K562 (cell line): ENCODE results near the gene RELL2. TPM values are rescaled to one million over a fixed set of nuclear protein-coding genes. Genes with fewer than 3 reads are reported as not detected.

Experiments used
- ATAC-seq: fragments of 200-7000 bp; cut with Tn5 transposase; 3 replicates; pipeline ENCODE4 v1.9.1; 2020; ENCODE audit warnings: moderate library complexity
- BruUV-seq: library from RNA; stranded (reverse); fragments of 400-500 nt; replicated peaks from 2 replicates; lab custom pipeline; 2021; lab: Mats Ljungman, UMichigan
- CTCF ChIA-PET: fragments of 300-600 bp; formaldehyde crosslinking; extraction: SDS; loops from one replicate; lab custom pipeline; 2021; ENCODE audit warnings: low intra/inter-chr PET ratio; lab: Yijun Ruan, JAX
- POLR2A ChIA-PET: fragments of 300-600, 350-650 bp; sonication (Branson Sonifier 250); formaldehyde crosslinking; extraction: SDS; loops from one replicate; lab custom pipeline; 2021; ENCODE audit warnings: antibody characterized with exemption, inconsistent platforms; lab: Yijun Ruan, JAX
- DNase-seq, 4 experiments: peaks; one replicate each; pipeline versions ENCODE4 v3.0.0 to v3.0.0-alpha.2; 2011 to 2018; ENCODE audit warnings: low spot score in 3 of 4, mixed read lengths in 3 of 4; ENCODE audit errors: extremely low read depth in 1 of 4
- FAIRE-seq: peaks from 2 replicates; lab custom pipeline; 2011; peaks lifted over from hg19 to GRCh38; lab: Jason Lieb, UNC
- H2AFZ ChIP-seq: 2 replicates; pipeline ENCODE4 v1.6.0; 2011; ENCODE audit warnings: low read depth, low read length, control low read depth, inconsistent platforms
- H3K27ac ChIP-seq: fragments of 200-600 bp; 3 replicates; pipeline ENCODE4 v1.8.0; 2011; ENCODE audit warnings: low read depth, mild to moderate bottlenecking, control low read depth, inconsistent platforms, low read length, moderate library complexity, mixed read lengths; ENCODE audit errors: extremely low read depth
- H3K27me3 ChIP-seq, 2 experiments: fragments of 300-600 bp in 1 of 2; 2 replicates in 1 of 2; 3 replicates in 1 of 2; pipeline versions ENCODE4 v1.6.0 to v1.8.0; 2011; ENCODE audit warnings: inconsistent platforms in 2 of 2, low read length in 2 of 2, mild to moderate bottlenecking in 1 of 2, mixed read lengths in 1 of 2, moderate library complexity in 1 of 2; ENCODE audit not compliant: control insufficient read depth in 2 of 2, insufficient read depth in 2 of 2
- H3K36me3 ChIP-seq: fragments of 300-600 bp; 3 replicates; pipeline ENCODE4 v1.8.0; 2011; ENCODE audit warnings: mild to moderate bottlenecking, low read length, inconsistent platforms; ENCODE audit not compliant: control insufficient read depth, insufficient read depth
- H3K4me1 ChIP-seq, 2 experiments: fragments of 200-600 bp in 1 of 2; replicated peaks in 1 of 2; 2 replicates in 1 of 2; 3 replicates in 1 of 2; pipeline versions ENCODE4 v1.5.1 to v1.8.0; 2011; ENCODE audit warnings: inconsistent platforms in 2 of 2, low read length in 2 of 2, mild to moderate bottlenecking in 1 of 2, mixed read lengths in 1 of 2, moderate library complexity in 1 of 2; ENCODE audit not compliant: control insufficient read depth in 2 of 2, insufficient read depth in 2 of 2
- H3K4me2 ChIP-seq: 2 replicates; pipeline ENCODE4 v1.6.1; 2011; ENCODE audit warnings: low read length, control low read depth, inconsistent platforms, mixed read lengths; ENCODE audit not compliant: insufficient read depth
- H3K4me3 ChIP-seq: fragments of 200-600 bp; sonication (generic), shearing (Covaris generic); 2 replicates; pipeline ENCODE4 v1.5.1; 2016; ENCODE audit warnings: control low read depth, inconsistent platforms
- H3K79me2 ChIP-seq: fragments of 200-600 bp; 3 replicates; pipeline ENCODE4 v1.8.0; 2011; ENCODE audit warnings: low read length, inconsistent platforms; ENCODE audit not compliant: control insufficient read depth, insufficient read depth
- H3K9ac ChIP-seq, 2 experiments: 2 replicates each; pipeline versions ENCODE4 v1.6.0 to v1.6.1; 2011; ENCODE audit warnings: low read depth in 2 of 2, low read length in 2 of 2, control low read depth in 1 of 2, inconsistent platforms in 1 of 2, mild to moderate bottlenecking in 1 of 2, mixed read lengths in 1 of 2; ENCODE audit not compliant: insufficient read depth in 1 of 2
- H3K9me1 ChIP-seq: one replicate; pipeline ENCODE4 v1.6.0; 2011; ENCODE audit warnings: inconsistent platforms, mild to moderate bottlenecking, low read length, moderate library complexity; ENCODE audit not compliant: control insufficient read depth, insufficient read depth
- H3K9me3 ChIP-seq: replicated peaks from 2 replicates; pipeline ENCODE4 v1.5.1; 2011; ENCODE audit warnings: low read depth, low read length, inconsistent platforms; ENCODE audit not compliant: control insufficient read depth, insufficient read depth
- H4K20me1 ChIP-seq: replicated peaks from 2 replicates; pipeline ENCODE4 v1.6.1; 2011; ENCODE audit warnings: low read length, inconsistent platforms, mixed read lengths; ENCODE audit not compliant: control insufficient read depth, insufficient read depth
- BRF1 ChIP-seq: IDR thresholded peaks from 3 replicates; pipeline ENCODE4 v1.6.1; 2011; ENCODE audit warnings: borderline replicate concordance, mild to moderate bottlenecking; ENCODE audit not compliant: insufficient read length; ENCODE audit errors: extremely low read depth
- FUS ChIP-seq: fragments of 200-400 bp; formaldehyde crosslinking; optimal IDR thresholded peaks from 2 replicates; pipeline ENCODE3; 2017; ENCODE audit warnings: low read depth, low read length
- HSF4 ChIP-seq: fragments of 250-450 bp; sonication (Bioruptor Pico); IDR thresholded peaks from 2 replicates; pipeline ENCODE4 v2.1.2; 2022; ENCODE audit warnings: mild to moderate bottlenecking, moderate library complexity, borderline replicate concordance
- MBD2 ChIP-seq: sonication (generic); IDR thresholded peaks from 2 replicates; pipeline ENCODE4 v1.6.1; 2016; ENCODE audit warnings: low read depth, borderline replicate concordance
- POLR2G ChIP-seq: fragments of 200-400 bp; formaldehyde crosslinking; IDR thresholded peaks from 2 replicates; pipeline ENCODE4 v1.6.1; 2017; ENCODE audit warnings: low read depth, mild to moderate bottlenecking, antibody characterized with exemption, low read length, moderate library complexity
- REST ChIP-seq, 2 experiments: fragments of 450-650 bp; formaldehyde crosslinking in 1 of 2; IDR thresholded peaks; 2 replicates each; pipeline versions ENCODE4 v1.4.0 to v1.6.1; 2014 to 2020; ENCODE audit warnings: mild to moderate bottlenecking in 2 of 2, borderline replicate concordance in 1 of 2, low read depth in 1 of 2
- USF2 ChIP-seq: sonication (generic); formaldehyde crosslinking; IDR thresholded peaks from 2 replicates; pipeline ENCODE4 v1.5.0; 2020; ENCODE audit warnings: missing genetic modification reagents
- YBX1 ChIP-seq: fragments of 450-650 bp; IDR thresholded peaks from 2 replicates; pipeline ENCODE4 v1.7.1; 2016; ENCODE audit warnings: mild to moderate bottlenecking
- ZHX1 ChIP-seq: fragments of 150-350 bp; conservative IDR thresholded peaks from 2 replicates; pipeline ENCODE4 v1.6.1; 2014; ENCODE audit warnings: low read length
- ZNF274 ChIP-seq: IDR thresholded peaks from 2 replicates; pipeline ENCODE4 v1.6.1; 2011; ENCODE audit warnings: low read depth, mild to moderate bottlenecking, low read length, moderate library complexity, borderline replicate concordance
- WGBS: fragments of 100-300 bp; shearing (Covaris generic); methylation state at CpG from one replicate; pipeline ENCODE4 v1.1.6; 2016; ENCODE audit warnings: low coverage, mixed read lengths; ENCODE audit not compliant: insufficient coverage; ENCODE audit errors: missing lambda C conversion rate; 5-methylcytosine and 5-hydroxymethylcytosine counted together
- in situ Hi-C: fragments of 300-500 bp; cut with MboI; formaldehyde crosslinking; loops from 4 replicates; pipeline ENCODE4 v1.15.0; 2018; ENCODE audit warnings: inconsistent platforms, mixed read lengths
- intact Hi-C: fragments of 100-400 bp; cut with micrococcal nuclease; formaldehyde crosslinking; loops from 2 replicates; pipeline ENCODE4 v1.14.2; 2022
- polyA plus RNA-seq, 8 experiments: library from polyadenylated mRNA; depleted of rRNA in 4 of 8; stranded (reverse) in 5 of 8; unstranded in 3 of 8; fragments of >200 nt; fragmentation: Nextera tagmentation in 2 of 8; fragmentation: Illumina TruSeq in 1 of 8; extraction: Ambion mirVana in 2 of 8; extraction: Trizol in 1 of 8; gene quantifications; 2 replicates each; pipeline versions ENCODE4 v1.2.1 to v1.2.3, GENCODE V29; 2011 to 2014; ENCODE audit warnings: inconsistent platforms in 1 of 8, missing spikeins in 1 of 8
- total RNA-seq, 7 experiments: library from RNA; depleted of rRNA in 6 of 7; stranded (reverse); fragments of >200 nt in 6 of 7; fragmentation: Illumina TruSeq in 2 of 7; extraction: Trizol in 2 of 7; gene quantifications; 2 replicates each; pipeline versions ENCODE4 v1.2.1 to v1.2.3, GENCODE V29; 2011 to 2021; ENCODE audit warnings: low replicate concordance in 1 of 7

RELL2 gene
- total and polyA plus RNA-seq, 9 of the 15 experiments (the other 6 are each of a cell fraction or from before 2014, with no cell fraction given), result 0.06 to 36.0 (median 14.3) TPM

- in situ Hi-C loops (no loop called here), intact Hi-C loops (no loop called here)
- Histone ChIP-seq H3K27ac (peak overlapping the region; percentile 29; the same call in 2 of the 3 replicates), H3K27me3 (no peaks in the 10 kb centered on the region), H3K36me3 (peaks cover 62% of the 10 kb centered on the region), H2AFZ (no peak overlapping the region), H3K4me3 (no peak overlapping the region), H3K9me3 (no peaks in the 10 kb centered on the region), H4K20me1 (0 out of 2 replicates have a peak, but pooled peaks cover 7% of the 10 kb centered on the region), H3K79me2 (peaks cover 97% of the 10 kb centered on the region), H3K9me1 (no peaks in the 10 kb centered on the region), H3K4me2 (no peak overlapping the region), H3K4me1 (peaks cover 6 to 28% of the 10 kb centered on the region in 2 experiments; a peak in 3 of 5 replicates), H3K9ac (no peak overlapping the region)
- 94% methylated on average over 2 of the region's 2 CpGs for WGBS
- ATAC-seq, result peak; percentile 53
- BruUV-seq, result no TSS peak
- no peak for DNase-seq
- peak; percentile 59 for FAIRE-seq
- POLR2A ChIA-PET, result interaction anchor here (0.6 to 3.1 kb wide), 5 partner anchors 8 to 534 kb away, joined by 3 to 16 read pairs (median 7); partner anchors contain the start of genes DIAPH1 and PCDHGB1
- CTCF ChIA-PET, result interaction anchor here (1.2 kb wide), 1 partner anchor 22 kb away, joined by 3 read pairs; no protein-coding TSS in a partner anchor
- no peak for TF ChIP-seq REST (IDR thresholded peaks at IDR 0.05; ENCODE audit: borderline replicate concordance)
- no peak for TF ChIP-seq REST (CRISPR knock-in tag; IDR thresholded peaks at IDR 0.05; ENCODE audit: low read depth)
- TF ChIP-seq FUS, result no peak
- TF ChIP-seq YBX1, result no peak
- TF ChIP-seq ZNF274, result no peak
- no peak for TF ChIP-seq USF2 (CRISPR knock-in tag)
- no peak for TF ChIP-seq POLR2G
- no peak for TF ChIP-seq HSF4 (CRISPR knock-in tag)
- TF ChIP-seq MBD2, result no peak
- no peak for TF ChIP-seq BRF1
- TF ChIP-seq ZHX1, result no peak
Measured at GRCh38 chr5:141597814-141598213, 39.0 kb upstream of the RELL2 start.
